SW 1271 (cell line): Measurements from ENCODE around the gene EPC2.
"Not testable (repeated sequence)": the region's sequence is repeated elsewhere in the genome, so short reads cannot be mapped to it uniquely, and the experiment has no call there.

Experiments used
- DNase-seq, 2 experiments: peaks; one replicate each; lab custom pipeline; 2025; lab: John Stamatoyannopoulos, UW

EPC2 gene

GRCh38 chr2:148674063-148675020 is 29.8 kb downstream of the EPC2 start:
- DNase-seq, result peak in 1 of 2 experiments; percentile 50

- DNase-seq, result no peak
Observed at GRCh38 chr2:148675708-148676107, 31.2 kb downstream of the EPC2 start.

GRCh38 chr2:148678302-148679179 is 34.0 kb downstream of the EPC2 start:
- DNase-seq, result not testable (repeated sequence)

- peak in 1 of 2 experiments; percentile 12 for DNase-seq
Observed at GRCh38 chr2:148680462-148680861, 35.9 kb downstream of the EPC2 start.

- DNase-seq, result no peak
Observed at GRCh38 chr2:148681443-148681842, 36.9 kb downstream of the EPC2 start.

- DNase-seq, result not testable (repeated sequence)
Observed at GRCh38 chr2:148681862-148682261, 37.3 kb downstream of the EPC2 start.

GRCh38 chr2:148684507-148684906 is 40.0 kb downstream of the EPC2 start:
- no peak for DNase-seq

GRCh38 chr2:148687543-148687942 is 43.0 kb downstream of the EPC2 start:
- DNase-seq, result no peak

- DNase-seq, result not testable (repeated sequence)
Observed at GRCh38 chr2:148688011-148688410, 43.5 kb downstream of the EPC2 start.

GRCh38 chr2:148696985-148697384 is 52.4 kb downstream of the EPC2 start:
- no peak for DNase-seq

- no peak for DNase-seq
Observed at GRCh38 chr2:148699830-148700229, 55.3 kb downstream of the EPC2 start.

- DNase-seq, result no peak
Observed at GRCh38 chr2:148701039-148701438, 56.5 kb downstream of the EPC2 start.

GRCh38 chr2:148701877-148702276 is 57.3 kb downstream of the EPC2 start:
- no peak for DNase-seq

GRCh38 chr2:148702475-148702874 is 57.9 kb downstream of the EPC2 start:
- DNase-seq, result no peak

- DNase-seq, result no peak
Observed at GRCh38 chr2:148704247-148704646, 59.7 kb downstream of the EPC2 start.

GRCh38 chr2:148716378-148716920 is 71.9 kb downstream of the EPC2 start:
- DNase-seq, result no peak

GRCh38 chr2:148718039-148718438 is 73.5 kb downstream of the EPC2 start:
- DNase-seq, result no peak

GRCh38 chr2:148719195-148719749 is 74.7 kb downstream of the EPC2 start:
- DNase-seq, result no peak

GRCh38 chr2:148719941-148720436 is 75.4 kb downstream of the EPC2 start:
- DNase-seq, result no peak

GRCh38 chr2:148720501-148721001 is 76.0 kb downstream of the EPC2 start:
- DNase-seq, result no peak

GRCh38 chr2:148721520-148721931 is 77.0 kb downstream of the EPC2 start:
- DNase-seq, result no peak
